Kidney tubule cell (primary cell): ENCODE data around the gene ATP6V0D1.
A peak's percentile ranks its signal among the peaks of the same experiment; 100 is the strongest.

Experiments
- DNase-seq: peaks from one replicate; pipeline ENCODE4 v3.0.0-alpha.2; 2018; ENCODE audit warnings: low spot score

Gene ATP6V0D1

GRCh38 chr16:67393111-67393787 lies 87.7 kb downstream of the ATP6V0D1 start, which contains the start of gene TPPP3:
Gene TPPP3 (minus strand): TSS chr16:67393498. CDS start chr16:67391111, 2,387 bp downstream.
- DNase-seq = peak; percentile 75

GRCh38 chr16:67392301-67393059 lies 88.5 kb downstream of the ATP6V0D1 start:
- no peak for DNase-seq

DNA sequence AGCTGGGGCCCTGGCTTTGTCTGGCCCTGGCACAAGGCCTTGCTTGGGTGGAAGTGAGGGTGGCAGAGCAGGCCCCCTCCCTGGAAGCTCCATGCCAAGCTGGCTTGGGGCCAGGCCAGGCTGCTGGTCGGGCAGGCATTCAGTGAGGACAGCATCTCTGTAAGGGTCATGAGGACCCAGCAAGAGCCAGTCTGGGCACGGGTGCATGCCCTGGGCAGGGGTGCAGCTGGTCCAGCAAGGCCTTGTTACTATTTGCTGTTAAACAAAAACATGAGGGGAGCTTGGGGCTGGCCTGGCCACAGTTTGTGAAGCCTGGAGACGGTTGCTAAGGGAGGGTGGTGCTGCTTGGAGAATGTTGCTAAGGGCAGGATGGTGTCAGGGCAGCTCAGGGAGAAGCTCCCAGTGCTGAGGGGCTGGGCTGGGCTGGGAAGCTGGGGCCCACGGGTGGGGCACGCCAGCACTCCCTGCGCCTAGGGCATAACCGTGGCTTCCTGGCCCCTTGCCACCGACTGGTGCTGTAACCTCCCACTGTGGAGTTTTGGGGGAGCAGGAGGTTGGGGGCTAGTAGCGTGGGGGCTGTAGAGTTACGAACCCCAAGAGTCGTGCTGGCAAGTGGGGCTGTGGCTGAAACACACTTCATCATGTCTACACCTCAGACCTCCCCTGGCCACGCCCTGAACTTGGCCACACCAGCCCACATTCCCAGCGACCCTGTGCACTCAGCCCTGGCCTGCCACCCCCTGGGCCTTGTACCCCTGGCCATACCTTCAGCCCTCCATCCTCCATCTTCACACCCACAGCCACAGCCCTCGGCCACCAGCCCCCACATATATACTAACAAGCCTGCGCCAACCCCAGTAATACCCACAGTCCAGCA lies 89.3 kb downstream of the ATP6V0D1 start:
- DNase-seq = no peak

DNA sequence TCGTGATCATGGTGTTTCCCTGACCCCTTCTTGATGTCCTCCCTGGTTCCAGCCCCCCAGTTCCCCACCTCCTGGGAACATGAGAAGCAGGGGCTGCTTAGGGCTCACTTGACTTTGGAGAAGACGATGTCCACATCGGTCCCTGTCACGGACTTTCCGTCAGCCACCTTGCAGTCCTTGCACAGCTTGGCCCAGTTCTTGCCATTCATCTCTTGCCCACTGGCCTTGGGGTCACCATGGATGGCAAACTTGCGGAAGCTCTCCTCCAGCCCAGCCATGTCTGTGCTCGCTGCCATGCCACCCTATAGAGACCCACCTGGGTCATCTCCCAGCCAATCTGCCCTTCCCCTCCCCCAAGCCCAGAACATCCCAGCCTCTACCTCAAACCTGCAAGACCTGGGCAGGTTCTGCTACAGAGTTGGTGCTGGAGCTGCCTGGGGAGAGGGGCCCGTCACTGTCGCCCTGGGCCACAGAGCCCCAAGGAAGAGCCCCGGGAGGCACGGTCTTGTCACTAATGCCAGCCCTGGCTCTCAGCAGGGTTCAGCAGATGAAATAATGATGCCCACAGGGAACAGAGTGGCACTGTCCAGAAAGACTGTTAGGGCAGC lies 90.0 kb downstream of the ATP6V0D1 start:
- DNase-seq = no peak

GRCh38 chr16:67389911-67390815 lies 90.8 kb downstream of the ATP6V0D1 start:
- no peak for DNase-seq

GRCh38 chr16:67388591-67388990 lies 92.4 kb downstream of the ATP6V0D1 start:
- DNase-seq = no peak

DNA sequence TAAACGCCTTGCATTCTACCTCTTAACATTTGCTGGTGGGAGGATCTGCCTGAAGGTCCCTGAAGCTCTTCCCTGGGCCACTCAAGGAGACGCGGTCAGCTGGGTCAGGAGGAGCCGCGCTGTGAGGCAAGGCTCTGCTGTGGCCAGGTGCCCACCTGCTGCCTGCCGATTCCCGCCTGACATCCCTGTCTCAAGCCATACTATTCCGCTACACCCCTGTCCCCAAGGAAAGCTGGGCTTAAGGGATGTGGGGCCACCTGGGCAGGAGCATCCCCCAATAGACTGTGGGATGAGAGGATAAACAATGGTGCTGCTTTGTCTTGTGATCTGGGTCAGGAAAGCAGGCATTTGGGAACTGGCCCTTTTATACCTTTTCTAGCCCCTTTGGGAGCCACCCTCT lies 92.8 kb downstream of the ATP6V0D1 start:
- DNase-seq = no peak
